Measurements from ENCODE around the gene NKX6-2. TPM values are rescaled to one million over a fixed set of nuclear protein-coding genes. Genes with fewer than 3 reads are reported as not detected.

NKX6-2 gene
- polyA plus RNA-seq, 1 donor from 2014 or later = not detected

- TF ChIP-seq REST (IDR thresholded peaks at IDR 0.05; ENCODE audit: borderline replicate concordance) = no peak
These were observed 16.1 kb upstream of the NKX6-2 start for GRCh38 chr10:132802048-132802447.

GRCh38 chr10:132799865-132800264 is 13.9 kb upstream of the NKX6-2 start:
- Histone ChIP-seq H4K20me1 (ENCODE audit: insufficient read depth) (no peaks in the 10 kb centered on the region), H3K27me3 (ENCODE audit: insufficient read depth, low read depth, low read length) (no peaks in the 10 kb centered on the region), H3K4me3 (ENCODE audit: low read length) (no peak overlapping the region), H3K9me3 (ENCODE audit: low read length) (peaks cover 4% of the 10 kb centered on the region), H3K9ac (ENCODE audit: low read length) (no peak overlapping the region), H2AFZ (ENCODE audit: low read depth, low read length) (no peak overlapping the region), H3K36me3 (ENCODE audit: insufficient read depth, low read length) (no peaks in the 10 kb centered on the region), H3K79me2 (replicated peaks; ENCODE audit: insufficient read depth, low read length) (no peaks in the 10 kb centered on the region), H3K27ac (ENCODE audit: low read length) (no peak overlapping the region), H3K9me2 (ENCODE audit: insufficient read depth, low read length) (no peaks in the 10 kb centered on the region), H3F3A (ENCODE audit: insufficient read depth, low read length, poor library complexity, severe bottlenecking) (no peaks in the 10 kb centered on the region), H3K4me2 (ENCODE audit: low read length) (no peak overlapping the region)
- TF ChIP-seq EP300 (conservative IDR thresholded peaks at IDR 0.05; ENCODE audit: poor library complexity, severe bottlenecking) = no peak
- no peak for TF ChIP-seq MXI1 (conservative IDR thresholded peaks at IDR 0.05; ENCODE audit: poor library complexity, severe bottlenecking)
- TF ChIP-seq CTCF (IDR thresholded peaks at IDR 0.05; ENCODE audit: poor library complexity, severe bottlenecking) = no peak
- no peak for TF ChIP-seq POLR2AphosphoS5 (IDR thresholded peaks at IDR 0.05)
- no peak for TF ChIP-seq SMC3 (conservative IDR thresholded peaks at IDR 0.05; ENCODE audit: poor library complexity)
- no peak for TF ChIP-seq TAF1 (IDR thresholded peaks at IDR 0.05; ENCODE audit: low read depth)
- no peak for TF ChIP-seq EZH2 (IDR thresholded peaks at IDR 0.05; ENCODE audit: borderline replicate concordance, insufficient read depth, low read length, poor library complexity, severe bottlenecking)
- TF ChIP-seq RAD21 (conservative IDR thresholded peaks at IDR 0.05) = no peak
- no peak for TF ChIP-seq REST (IDR thresholded peaks at IDR 0.05; ENCODE audit: borderline replicate concordance)

More at GRCh38 chr10:132802048-132802447, 16.1 kb upstream of the NKX6-2 start:
- H3K27me3 ChIP-seq (ENCODE audit: insufficient read depth, low read depth, low read length) = no peaks in the 10 kb centered on the region
- H3K79me2 ChIP-seq (replicated peaks; ENCODE audit: insufficient read depth, low read length) = no peaks in the 10 kb centered on the region
- no peak overlapping the region for H3K9ac ChIP-seq (ENCODE audit: low read length)
- H4K20me1 ChIP-seq (ENCODE audit: insufficient read depth) = no peaks in the 10 kb centered on the region
- no peak overlapping the region for H2AFZ ChIP-seq (ENCODE audit: low read depth, low read length)
- H3K4me3 ChIP-seq (ENCODE audit: low read length) = no peak overlapping the region
- no peaks in the 10 kb centered on the region for H3K9me2 ChIP-seq (ENCODE audit: insufficient read depth, low read length)
- no peaks in the 10 kb centered on the region for H3F3A ChIP-seq (ENCODE audit: insufficient read depth, low read length, poor library complexity, severe bottlenecking)
- no peaks in the 10 kb centered on the region for H3K36me3 ChIP-seq (ENCODE audit: insufficient read depth, low read length)
- no peak overlapping the region for H3K4me2 ChIP-seq (ENCODE audit: low read length)
- no peak overlapping the region for H3K27ac ChIP-seq (ENCODE audit: low read length)
- H3K9me3 ChIP-seq (ENCODE audit: low read length) = peaks cover 4% of the 10 kb centered on the region
